K562 (cell line): ENCODE results near the gene LMNTD2.

Source experiments
- ATF2 ChIP-seq: sonication (generic); formaldehyde crosslinking; IDR thresholded peaks from 2 replicates; pipeline ENCODE4 v1.8.1; 2022; ENCODE audit warnings: missing genetic modification reagents
- CTCF ChIP-seq, 3 experiments: IDR thresholded peaks in 2 of 3; conservative IDR thresholded peaks in 1 of 3; 2 replicates each; pipeline ENCODE4 v1.5.1; 2011 to 2012; ENCODE audit warnings: low read length in 3 of 3, mild to moderate bottlenecking in 3 of 3, control low read depth in 2 of 3, improper control_type of control experiment in 1 of 3, inconsistent platforms in 1 of 3, low read depth in 1 of 3, mixed read lengths in 1 of 3, moderate library complexity in 1 of 3; ENCODE audit not compliant: insufficient read depth in 2 of 3
- FOXA1 ChIP-seq: fragments of 450-650 bp; IDR thresholded peaks from 2 replicates; pipeline ENCODE4 v1.6.1; 2016; ENCODE audit warnings: mild to moderate bottlenecking, borderline replicate concordance
- NFIC ChIP-seq: fragments of 450-650 bp; IDR thresholded peaks from 2 replicates; pipeline ENCODE4 v1.6.1; 2017; ENCODE audit warnings: mild to moderate bottlenecking, inconsistent platforms
- NFRKB ChIP-seq: fragments of 450-650 bp; IDR thresholded peaks from 2 replicates; pipeline ENCODE4 v1.6.1; 2016; ENCODE audit warnings: low read depth
- PKNOX1 ChIP-seq: fragments of 450-650 bp; IDR thresholded peaks from 2 replicates; pipeline ENCODE4 v1.6.1; 2016
- RCOR1 ChIP-seq, 2 experiments: IDR thresholded peaks; 2 replicates each; pipeline ENCODE4 v1.6.1; 2012; ENCODE audit warnings: low read depth in 2 of 2, low read length in 2 of 2, borderline replicate concordance in 1 of 2, improper control_type of control experiment in 1 of 2
- SP2 ChIP-seq: IDR thresholded peaks from 2 replicates; pipeline ENCODE4 v1.6.1; 2011; ENCODE audit warnings: mild to moderate bottlenecking, low read depth, low read length, moderate library complexity; ENCODE audit not compliant: poor library complexity, severe bottlenecking; ENCODE audit errors: extremely low read depth
- STAT6 ChIP-seq: sonication (generic); formaldehyde crosslinking; IDR thresholded peaks from 2 replicates; pipeline ENCODE4 v1.8.1; 2023; ENCODE audit warnings: mild to moderate bottlenecking, missing genetic modification reagents
- TAF1 ChIP-seq: IDR thresholded peaks from 2 replicates; pipeline ENCODE4 v1.6.1; 2011; ENCODE audit warnings: mild to moderate bottlenecking, low read length, moderate library complexity; ENCODE audit not compliant: insufficient read depth, control insufficient read depth, severe bottlenecking; ENCODE audit errors: extremely low read depth
- TRIM24 ChIP-seq, 2 experiments: fragments of 450-650 bp; IDR thresholded peaks; 2 replicates each; pipeline ENCODE4 v1.6.1; 2016
- ZNF124 ChIP-seq: sonication (generic); formaldehyde crosslinking; IDR thresholded peaks from 2 replicates; pipeline ENCODE4 v1.8.1; 2022; ENCODE audit warnings: missing genetic modification reagents
- ZNF174 ChIP-seq: fragments of 250-450 bp; sonication (Bioruptor Pico); IDR thresholded peaks from 2 replicates; pipeline ENCODE4 v1.4.0; 2020; ENCODE audit warnings: mild to moderate bottlenecking
- ZNF224 ChIP-seq: sonication (generic); formaldehyde crosslinking; IDR thresholded peaks from 2 replicates; pipeline ENCODE4 v1.8.0; 2022; ENCODE audit warnings: mild to moderate bottlenecking, missing genetic modification reagents

- TF ChIP-seq CTCF (IDR thresholded peaks at IDR 0.05 in 2 of 3, conservative IDR thresholded peaks at IDR 0.05 in 1 of 3; ENCODE audit: insufficient read depth in 2 of 3, low read depth in 1 of 3, low read length in 3 of 3), result no peak
- no peak for TF ChIP-seq STAT6 (CRISPR knock-in tag)
- TF ChIP-seq ZNF224, result no peak
- TF ChIP-seq ZNF124 (CRISPR knock-in tag), result no peak
- no peak for TF ChIP-seq FOXA1
- TF ChIP-seq RCOR1 (IDR thresholded peaks at IDR 0.05; ENCODE audit: borderline replicate concordance in 1 of 2, low read depth in 2 of 2, low read length in 2 of 2), result no peak
- TF ChIP-seq TRIM24 (IDR thresholded peaks at IDR 0.05), result no peak
- no peak for TF ChIP-seq PKNOX1
- no peak for TF ChIP-seq NFIC
- TF ChIP-seq NFRKB, result no peak
- TF ChIP-seq ZNF174, result no peak
- TF ChIP-seq TAF1, result no peak
- no peak for TF ChIP-seq SP2
- no peak for TF ChIP-seq ATF2 (CRISPR knock-in tag)
These were observed 47.6 kb upstream of the LMNTD2 start for GRCh38 chr11:607971-608659.
